Measurements from ENCODE around the gene CLIP1.

CLIP1 gene

DNA sequence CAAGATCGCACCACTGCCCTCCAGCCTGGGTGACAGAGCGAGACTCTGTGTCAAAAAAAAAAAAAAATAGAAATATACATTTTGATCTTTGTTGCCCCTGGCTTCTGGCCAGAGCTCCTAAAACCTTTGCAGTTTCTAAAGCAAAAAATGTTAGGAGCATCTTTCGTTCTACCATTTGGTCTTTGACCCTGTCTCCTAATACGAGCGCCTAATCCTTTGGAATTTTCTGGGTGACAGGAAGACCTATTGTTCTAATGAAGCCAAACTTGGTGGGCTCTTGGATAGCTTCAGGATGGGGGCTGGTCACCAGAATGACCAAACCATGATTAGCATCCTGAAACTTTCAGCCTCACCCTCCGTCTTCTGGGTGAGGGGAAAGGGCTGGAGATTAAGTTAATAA is 32.3 kb upstream of the CLIP1 start:
- TF ChIP-seq EZH2 (optimal IDR thresholded peaks at IDR 0.05; ENCODE audit: low read depth, low read length): no peak
- no peak for TF ChIP-seq EZH2phosphoT487 (IDR thresholded peaks at IDR 0.05; ENCODE audit: low read length)
- TF ChIP-seq, protein P1, sequence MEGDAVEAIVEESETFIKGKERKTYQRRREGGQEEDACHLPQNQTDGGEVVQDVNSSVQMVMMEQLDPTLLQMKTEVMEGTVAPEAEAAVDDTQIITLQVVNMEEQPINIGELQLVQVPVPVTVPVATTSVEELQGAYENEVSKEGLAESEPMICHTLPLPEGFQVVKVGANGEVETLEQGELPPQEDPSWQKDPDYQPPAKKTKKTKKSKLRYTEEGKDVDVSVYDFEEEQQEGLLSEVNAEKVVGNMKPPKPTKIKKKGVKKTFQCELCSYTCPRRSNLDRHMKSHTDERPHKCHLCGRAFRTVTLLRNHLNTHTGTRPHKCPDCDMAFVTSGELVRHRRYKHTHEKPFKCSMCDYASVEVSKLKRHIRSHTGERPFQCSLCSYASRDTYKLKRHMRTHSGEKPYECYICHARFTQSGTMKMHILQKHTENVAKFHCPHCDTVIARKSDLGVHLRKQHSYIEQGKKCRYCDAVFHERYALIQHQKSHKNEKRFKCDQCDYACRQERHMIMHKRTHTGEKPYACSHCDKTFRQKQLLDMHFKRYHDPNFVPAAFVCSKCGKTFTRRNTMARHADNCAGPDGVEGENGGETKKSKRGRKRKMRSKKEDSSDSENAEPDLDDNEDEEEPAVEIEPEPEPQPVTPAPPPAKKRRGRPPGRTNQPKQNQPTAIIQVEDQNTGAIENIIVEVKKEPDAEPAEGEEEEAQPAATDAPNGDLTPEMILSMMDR (IDR thresholded peaks at IDR 0.05; ENCODE audit: low read length): no peak
- peaks cover 8% of the 10 kb centered on the region; the same call in 1 of the 2 replicates for H3F3A ChIP-seq (ENCODE audit: insufficient read depth, low read length)
- no peaks in the 10 kb centered on the region for H4K20me1 ChIP-seq (ENCODE audit: insufficient read depth, low read length)
- no peaks in the 10 kb centered on the region for H3K9me2 ChIP-seq (replicated peaks; ENCODE audit: insufficient read depth, low read length)
- DNase-seq: no peak
- H3K9me3 ChIP-seq (replicated peaks; ENCODE audit: insufficient read depth, low read length): no peaks in the 10 kb centered on the region
- H3K27me3 ChIP-seq (replicated peaks; ENCODE audit: insufficient read depth, low read length): no peaks in the 10 kb centered on the region
- H3K79me2 ChIP-seq (ENCODE audit: low read length): no peaks in the 10 kb centered on the region
- H2AFZ ChIP-seq (ENCODE audit: low read length): no peak overlapping the region
- no peak overlapping the region for H3K9ac ChIP-seq (ENCODE audit: low read length)
- H3K4me3 ChIP-seq (ENCODE audit: low read length): no peak overlapping the region
- no peak overlapping the region for H3K27ac ChIP-seq (ENCODE audit: low read length)
- H3K36me3 ChIP-seq (replicated peaks; ENCODE audit: insufficient read depth, low read length): no peaks in the 10 kb centered on the region
- H3K4me1 ChIP-seq (ENCODE audit: low read length): peaks cover 15% of the 10 kb centered on the region
- no peak overlapping the region for H3K4me2 ChIP-seq (ENCODE audit: low read depth, low read length)

DNA sequence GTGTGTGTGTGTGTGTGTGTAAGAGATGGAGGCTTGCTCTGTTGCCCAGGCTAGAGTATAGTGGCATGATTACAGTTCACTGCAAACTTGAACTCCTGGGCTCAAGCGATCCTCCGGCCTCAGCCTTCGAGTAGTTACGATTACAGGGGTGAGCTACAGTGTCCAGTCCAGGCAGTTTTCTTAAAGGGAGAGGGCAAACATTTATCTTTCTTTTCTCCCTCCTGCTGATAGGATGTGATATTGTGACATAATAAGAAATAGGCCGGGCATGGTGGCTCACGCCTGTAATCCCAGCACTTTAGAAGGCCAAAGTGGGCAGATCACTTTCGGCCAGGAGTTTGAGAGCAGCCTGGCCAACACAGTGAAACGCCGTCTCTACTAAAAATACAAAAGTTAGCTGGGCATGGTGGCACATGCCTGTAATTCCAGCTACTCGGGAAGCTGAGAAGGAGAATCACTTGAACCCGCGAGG is 31.8 kb upstream of the CLIP1 start:
- H3K4me2 ChIP-seq (ENCODE audit: low read depth, low read length): no peak overlapping the region

DNA sequence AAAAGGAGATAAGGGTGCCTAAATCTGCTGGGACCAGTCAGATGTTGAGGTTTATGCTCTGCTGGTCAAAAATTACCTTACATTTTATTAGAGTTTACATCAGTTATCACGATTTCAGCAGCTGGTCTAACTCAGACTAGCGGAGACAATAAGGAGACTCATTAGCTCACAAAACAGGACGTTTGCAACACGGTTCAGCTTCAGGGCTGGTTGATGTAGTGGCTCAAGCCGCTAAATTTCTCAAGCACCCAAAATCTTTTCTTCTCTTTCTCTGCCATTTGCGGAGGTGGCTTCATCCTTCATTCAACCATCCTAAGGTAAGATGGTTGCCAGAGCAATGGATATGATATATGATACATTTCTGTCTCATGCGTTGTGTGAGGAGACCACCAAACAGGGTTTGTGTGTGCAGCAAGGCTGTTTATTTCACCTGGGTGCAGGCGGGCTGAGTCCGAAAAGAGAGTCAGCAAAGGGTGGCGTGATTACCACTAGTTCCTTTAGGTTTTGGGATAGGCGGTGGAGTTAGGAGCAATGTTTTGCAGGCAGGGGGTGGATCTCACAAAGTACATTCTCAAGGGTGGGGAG is 30.3 kb upstream of the CLIP1 start:
- H3K4me2 ChIP-seq (ENCODE audit: low read depth, low read length): peak overlapping the region; percentile 27; the same call in 1 of the 2 replicates
- TF ChIP-seq EZH2 (optimal IDR thresholded peaks at IDR 0.05; ENCODE audit: low read depth, low read length) (no peak), EZH2phosphoT487 (IDR thresholded peaks at IDR 0.05; ENCODE audit: low read length) (no peak)
- TF ChIP-seq, protein P1 (IDR thresholded peaks at IDR 0.05; ENCODE audit: low read length): no peak
- peaks cover 15% of the 10 kb centered on the region for H3K4me1 ChIP-seq (ENCODE audit: low read length)
- no peaks in the 10 kb centered on the region for H4K20me1 ChIP-seq (ENCODE audit: insufficient read depth, low read length)
- no peak for DNase-seq
- no peaks in the 10 kb centered on the region for H3K79me2 ChIP-seq (ENCODE audit: low read length)
- no peaks in the 10 kb centered on the region for H3K27me3 ChIP-seq (replicated peaks; ENCODE audit: insufficient read depth, low read length)
- H3K4me3 ChIP-seq (ENCODE audit: low read length): no peak overlapping the region
- peak overlapping the region; percentile 66; the same call in 1 of the 2 replicates for H3K27ac ChIP-seq (ENCODE audit: low read length)
- H3K9me2 ChIP-seq (replicated peaks; ENCODE audit: insufficient read depth, low read length): no peaks in the 10 kb centered on the region
- no peak overlapping the region for H3K9ac ChIP-seq (ENCODE audit: low read length)
- H3K36me3 ChIP-seq (replicated peaks; ENCODE audit: insufficient read depth, low read length): no peaks in the 10 kb centered on the region
- no peak overlapping the region for H2AFZ ChIP-seq (ENCODE audit: low read length)
- peaks cover 8% of the 10 kb centered on the region; the same call in 1 of the 2 replicates for H3F3A ChIP-seq (ENCODE audit: insufficient read depth, low read length)
- no peaks in the 10 kb centered on the region for H3K9me3 ChIP-seq (replicated peaks; ENCODE audit: insufficient read depth, low read length)

More for the DNA sequence above, 31.8 kb upstream of the CLIP1 start:
- Histone ChIP-seq H3K79me2 (ENCODE audit: low read length) (no peaks in the 10 kb centered on the region), H3F3A (ENCODE audit: insufficient read depth, low read length) (peaks cover 8% of the 10 kb centered on the region; the same call in 1 of the 2 replicates), H3K4me1 (ENCODE audit: low read length) (peaks cover 15% of the 10 kb centered on the region), H3K9me3 (replicated peaks; ENCODE audit: insufficient read depth, low read length) (no peaks in the 10 kb centered on the region), H3K27ac (ENCODE audit: low read length) (no peak overlapping the region), H3K9me2 (replicated peaks; ENCODE audit: insufficient read depth, low read length) (no peaks in the 10 kb centered on the region), H3K27me3 (replicated peaks; ENCODE audit: insufficient read depth, low read length) (no peaks in the 10 kb centered on the region), H3K36me3 (replicated peaks; ENCODE audit: insufficient read depth, low read length) (no peaks in the 10 kb centered on the region), H2AFZ (ENCODE audit: low read length) (no peak overlapping the region), H4K20me1 (ENCODE audit: insufficient read depth, low read length) (no peaks in the 10 kb centered on the region), H3K9ac (ENCODE audit: low read length) (no peak overlapping the region), H3K4me3 (ENCODE audit: low read length) (no peak overlapping the region)
- no peak for TF ChIP-seq EZH2 (optimal IDR thresholded peaks at IDR 0.05; ENCODE audit: low read depth, low read length)
- no peak for TF ChIP-seq EZH2phosphoT487 (IDR thresholded peaks at IDR 0.05; ENCODE audit: low read length)
- TF ChIP-seq, protein P1 (IDR thresholded peaks at IDR 0.05; ENCODE audit: low read length): no peak
- DNase-seq: no peak
